Smooth muscle cell (in vitro differentiated cells): ENCODE results near the gene FAM47E. TPM values are rescaled to one million over a fixed set of nuclear protein-coding genes. Genes with fewer than 3 reads are reported as not detected.
A peak's percentile ranks its signal among the peaks of the same experiment; 100 is the strongest.

Experiments used
- DNase-seq: peaks from one replicate; lab custom pipeline; 2025; ENCODE audit not compliant: unreplicated experiment; lab: John Stamatoyannopoulos, UW
- H2AFZ ChIP-seq: fragments of 200-600 bp; sonication (generic); 2 replicates; pipeline ENCODE4 v1.6.0; 2016; ENCODE audit warnings: antibody characterized with exemption, low read depth, mild to moderate bottlenecking
- H3F3A ChIP-seq: fragments of 200-600 bp; sonication (generic); 2 replicates; pipeline ENCODE4 v1.6.0; 2017; ENCODE audit warnings: antibody characterized with exemption, low read depth
- H3K27ac ChIP-seq: fragments of 200-600 bp; sonication (generic); 2 replicates; pipeline ENCODE4 v1.5.1; 2016; ENCODE audit warnings: low read depth, mild to moderate bottlenecking
- H3K27me3 ChIP-seq: fragments of 200-600 bp; sonication (generic); 2 replicates; pipeline ENCODE4 v1.6.1; 2016; ENCODE audit warnings: low read depth, mild to moderate bottlenecking
- H3K36me3 ChIP-seq: fragments of 200-600 bp; sonication (generic); 2 replicates; pipeline ENCODE4 v1.5.1; 2016; ENCODE audit warnings: low read depth
- H3K4me1 ChIP-seq: fragments of 200-600 bp; sonication (generic); 2 replicates; pipeline ENCODE4 v1.5.1; 2016; ENCODE audit warnings: low read depth
- H3K4me2 ChIP-seq: fragments of 200-600 bp; sonication (generic); 2 replicates; pipeline ENCODE4 v1.6.0; 2016; ENCODE audit warnings: mild to moderate bottlenecking
- H3K4me3 ChIP-seq: fragments of 200-600 bp; sonication (generic); 2 replicates; pipeline ENCODE4 v1.5.1; 2016; ENCODE audit warnings: mild to moderate bottlenecking
- H3K79me2 ChIP-seq: fragments of 200-600 bp; sonication (generic); 2 replicates; pipeline ENCODE4 v1.6.0; 2016; ENCODE audit warnings: low read depth, mild to moderate bottlenecking
- H3K9ac ChIP-seq: fragments of 200-600 bp; sonication (generic); 2 replicates; pipeline ENCODE4 v1.6.0; 2016; ENCODE audit warnings: low read depth
- H3K9me3 ChIP-seq: fragments of 200-600 bp; sonication (generic); replicated peaks from 2 replicates; pipeline ENCODE4 v1.5.1; 2016; ENCODE audit warnings: low read depth
- H4K20me1 ChIP-seq: fragments of 200-600 bp; sonication (generic); 2 replicates; pipeline ENCODE4 v1.6.0; 2016; ENCODE audit warnings: low read depth
- WGBS: methylation state at CpG from one replicate; pipeline ENCODE4 v1.1.7; 2016; ENCODE audit warnings: low lambda C conversion rate; 5-methylcytosine and 5-hydroxymethylcytosine counted together
- polyA plus RNA-seq: library from polyadenylated mRNA; unstranded; fragments of >200 nt; fragmentation: Nextera tagmentation; extraction: Ambion mirVana; gene quantifications from 2 replicates; pipeline ENCODE4 v1.2.1, GENCODE V29; 2016
- total RNA-seq: library from RNA; depleted of rRNA; stranded (reverse); fragments of >200 nt; gene quantifications from 2 replicates; pipeline ENCODE4 v1.2.3, GENCODE V29; 2014
- TF ChIP-seq, protein P1 (sequence below): fragments of 200-600 bp; sonication (generic); IDR thresholded peaks from 2 replicates; pipeline ENCODE4 v1.5.1; 2017; ENCODE audit warnings: borderline replicate concordance, mild to moderate bottlenecking, antibody characterized with exemption; ENCODE audit not compliant: insufficient read depth, poor library complexity, severe bottlenecking

FAM47E gene
- total and polyA plus RNA-seq, 2 experiments from 2014 or later = 0.63 to 0.73 TPM

GRCh38 chr4:76219299-76220055 lies 32.0 kb upstream of the FAM47E start:
- H3K27ac ChIP-seq = no peak overlapping the region

DNA sequence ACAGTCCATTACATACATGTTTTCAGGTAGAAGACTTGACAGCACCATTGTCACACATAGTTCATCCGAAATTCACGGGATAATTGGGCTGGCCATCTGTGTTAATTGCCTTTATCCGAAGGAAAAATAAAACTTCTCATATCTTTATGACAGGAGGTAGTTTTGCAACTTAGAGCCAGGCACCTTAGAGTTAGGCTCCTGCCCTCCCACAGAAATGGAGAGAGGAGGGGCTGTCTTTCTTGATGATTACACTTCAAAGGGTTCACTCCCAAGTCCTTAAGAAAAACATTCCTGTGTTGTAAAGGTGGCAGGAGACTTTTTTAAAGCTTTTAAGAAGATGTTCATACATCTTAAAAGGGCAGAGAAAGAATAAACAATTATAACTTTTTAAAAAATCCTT lies 27.4 kb upstream of the FAM47E start:
- H4K20me1 ChIP-seq = no peaks in the 10 kb centered on the region
- no peak overlapping the region for H3K27ac ChIP-seq
- no peaks in the 10 kb centered on the region for H3K27me3 ChIP-seq
- H3K9ac ChIP-seq = no peak overlapping the region
- H3K4me1 ChIP-seq = no peaks in the 10 kb centered on the region
- no peak for DNase-seq
- H3K36me3 ChIP-seq = no peaks in the 10 kb centered on the region
- no peaks in the 10 kb centered on the region for H3F3A ChIP-seq
- H3K4me3 ChIP-seq = no peak overlapping the region
- TF ChIP-seq, protein P1, sequence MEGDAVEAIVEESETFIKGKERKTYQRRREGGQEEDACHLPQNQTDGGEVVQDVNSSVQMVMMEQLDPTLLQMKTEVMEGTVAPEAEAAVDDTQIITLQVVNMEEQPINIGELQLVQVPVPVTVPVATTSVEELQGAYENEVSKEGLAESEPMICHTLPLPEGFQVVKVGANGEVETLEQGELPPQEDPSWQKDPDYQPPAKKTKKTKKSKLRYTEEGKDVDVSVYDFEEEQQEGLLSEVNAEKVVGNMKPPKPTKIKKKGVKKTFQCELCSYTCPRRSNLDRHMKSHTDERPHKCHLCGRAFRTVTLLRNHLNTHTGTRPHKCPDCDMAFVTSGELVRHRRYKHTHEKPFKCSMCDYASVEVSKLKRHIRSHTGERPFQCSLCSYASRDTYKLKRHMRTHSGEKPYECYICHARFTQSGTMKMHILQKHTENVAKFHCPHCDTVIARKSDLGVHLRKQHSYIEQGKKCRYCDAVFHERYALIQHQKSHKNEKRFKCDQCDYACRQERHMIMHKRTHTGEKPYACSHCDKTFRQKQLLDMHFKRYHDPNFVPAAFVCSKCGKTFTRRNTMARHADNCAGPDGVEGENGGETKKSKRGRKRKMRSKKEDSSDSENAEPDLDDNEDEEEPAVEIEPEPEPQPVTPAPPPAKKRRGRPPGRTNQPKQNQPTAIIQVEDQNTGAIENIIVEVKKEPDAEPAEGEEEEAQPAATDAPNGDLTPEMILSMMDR = no peak
- H3K79me2 ChIP-seq = no peaks in the 10 kb centered on the region
- H2AFZ ChIP-seq = no peak overlapping the region
- H3K4me2 ChIP-seq = no peak overlapping the region
- 79% methylated on average over 3 of the region's 3 CpGs for WGBS
- no peaks in the 10 kb centered on the region for H3K9me3 ChIP-seq

More at GRCh38 chr4:76219299-76220055, 32.0 kb upstream of the FAM47E start:
- H3K9ac ChIP-seq = no peak overlapping the region
- H2AFZ ChIP-seq = peak overlapping the region; percentile 56
- TF ChIP-seq, protein P1 = no peak
- H3K79me2 ChIP-seq = peaks cover 3% of the 10 kb centered on the region
- no peaks in the 10 kb centered on the region for H3K9me3 ChIP-seq
- peaks cover 5% of the 10 kb centered on the region for H3K4me1 ChIP-seq
- H3K36me3 ChIP-seq = no peaks in the 10 kb centered on the region
- WGBS = 56% methylated on average over 7 of the region's 7 CpGs
- DNase-seq = no peak
- no peaks in the 10 kb centered on the region for H3F3A ChIP-seq
- no peak overlapping the region for H3K4me2 ChIP-seq
- H3K4me3 ChIP-seq = no peak overlapping the region
- H3K27me3 ChIP-seq = no peaks in the 10 kb centered on the region
- no peaks in the 10 kb centered on the region for H4K20me1 ChIP-seq

GRCh38 chr4:76226418-76226817 lies 25.1 kb upstream of the FAM47E start:
- H3F3A ChIP-seq = no peaks in the 10 kb centered on the region
- no peaks in the 10 kb centered on the region for H3K27me3 ChIP-seq
- H3K36me3 ChIP-seq = no peaks in the 10 kb centered on the region
- H3K4me1 ChIP-seq = no peaks in the 10 kb centered on the region
- WGBS = 0% methylated on average over 1 of the region's 1 CpG
- H3K4me2 ChIP-seq = no peak overlapping the region
- no peak overlapping the region for H3K27ac ChIP-seq
- H3K9ac ChIP-seq = no peak overlapping the region
- no peaks in the 10 kb centered on the region for H3K9me3 ChIP-seq
- no peak overlapping the region for H3K4me3 ChIP-seq
- TF ChIP-seq, protein P1 = no peak
- DNase-seq = no peak
- no peaks in the 10 kb centered on the region for H3K79me2 ChIP-seq
- H4K20me1 ChIP-seq = no peaks in the 10 kb centered on the region
- H2AFZ ChIP-seq = no peak overlapping the region

DNA sequence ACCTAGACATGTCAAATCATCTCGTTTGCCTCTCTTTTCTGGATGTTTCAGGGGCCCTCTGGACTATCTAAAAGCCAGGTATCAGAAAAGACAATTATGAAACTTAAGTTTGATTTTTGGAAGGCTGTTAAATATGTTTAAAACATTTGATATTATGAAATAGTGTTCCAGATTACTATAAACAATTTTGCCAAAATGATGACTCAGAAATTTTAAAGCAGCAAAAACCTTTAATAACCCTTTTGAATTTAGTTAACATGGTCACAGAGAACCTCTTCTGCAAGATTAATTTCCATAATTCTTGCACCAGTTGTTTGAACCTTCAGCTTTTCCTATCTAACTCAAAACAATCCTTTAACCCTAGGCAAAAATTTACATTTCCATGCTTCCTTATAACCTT lies 18.8 kb upstream of the FAM47E start:
- Histone ChIP-seq H3K79me2 (no peaks in the 10 kb centered on the region), H3K27me3 (no peaks in the 10 kb centered on the region), H3K36me3 (no peaks in the 10 kb centered on the region), H3F3A (no peaks in the 10 kb centered on the region), H3K4me3 (no peak overlapping the region), H3K4me2 (no peak overlapping the region), H2AFZ (no peak overlapping the region), H3K9me3 (no peaks in the 10 kb centered on the region), H3K9ac (no peak overlapping the region), H3K4me1 (no peaks in the 10 kb centered on the region), H4K20me1 (no peaks in the 10 kb centered on the region), H3K27ac (no peak overlapping the region)
- 90% methylated on average over 1 of the region's 1 CpG for WGBS
- TF ChIP-seq, protein P1 = no peak
- no peak for DNase-seq
